SJSA1 (cell line): ENCODE measurements around the gene AMOTL1. TPM values are rescaled to one million over a fixed set of nuclear protein-coding genes. Genes with fewer than 3 reads are reported as not detected.
"Not testable (repeated sequence)": the region's sequence is repeated elsewhere in the genome, so short reads cannot be mapped to it uniquely, and the experiment has no call there.

Experiments
- DNase-seq, 2 experiments: peaks; one replicate each; pipeline ENCODE4 v3.0.0-alpha.2; 2015 to 2020; ENCODE audit warnings: low spot score in 2 of 2, low read depth in 1 of 2
- H3K27ac ChIP-seq: fragments of 250-450 bp; sonication (Bioruptor Pico); 2 replicates; pipeline ENCODE4 v1.5.1; 2020; ENCODE audit warnings: mild to moderate bottlenecking, moderate library complexity
- H3K27me3 ChIP-seq: fragments of 250-450 bp; sonication (Bioruptor Pico); replicated peaks from 2 replicates; pipeline ENCODE4 v1.5.1; 2020; ENCODE audit warnings: mild to moderate bottlenecking, moderate library complexity
- H3K36me3 ChIP-seq: fragments of 250-450 bp; sonication (Bioruptor Pico); 2 replicates; pipeline ENCODE4 v1.5.1; 2020; ENCODE audit warnings: mild to moderate bottlenecking
- H3K4me1 ChIP-seq: fragments of 250-450 bp; sonication (Bioruptor Pico); replicated peaks from 2 replicates; pipeline ENCODE4 v1.6.1; 2021; ENCODE audit warnings: mild to moderate bottlenecking
- H3K4me3 ChIP-seq: fragments of 250-450 bp; sonication (Bioruptor Pico); 2 replicates; pipeline ENCODE4 v1.5.1; 2020; ENCODE audit warnings: mild to moderate bottlenecking
- H3K9me3 ChIP-seq: fragments of 250-450 bp; sonication (Bioruptor Pico); replicated peaks from 2 replicates; pipeline ENCODE4 v1.5.1; 2020; ENCODE audit warnings: mild to moderate bottlenecking
- total RNA-seq: library from RNA; depleted of rRNA; stranded (reverse); fragments of >200 nt; shearing (Covaris generic); gene quantifications from 2 replicates; pipeline ENCODE4 v1.2.3, GENCODE V29; 2014

Gene AMOTL1
- total RNA-seq, 1 experiment from 2014 or later = 14.8 TPM

GRCh38 chr11:94786264-94787126 is 18.3 kb downstream of the AMOTL1 start:
- H3K4me1 ChIP-seq = peaks cover 40% of the 10 kb centered on the region
- DNase-seq = no peak
- no peak overlapping the region for H3K27ac ChIP-seq
- no peaks in the 10 kb centered on the region for H3K27me3 ChIP-seq
- H3K36me3 ChIP-seq = no peaks in the 10 kb centered on the region
- H3K9me3 ChIP-seq = no peaks in the 10 kb centered on the region
- no peak overlapping the region for H3K4me3 ChIP-seq

DNA sequence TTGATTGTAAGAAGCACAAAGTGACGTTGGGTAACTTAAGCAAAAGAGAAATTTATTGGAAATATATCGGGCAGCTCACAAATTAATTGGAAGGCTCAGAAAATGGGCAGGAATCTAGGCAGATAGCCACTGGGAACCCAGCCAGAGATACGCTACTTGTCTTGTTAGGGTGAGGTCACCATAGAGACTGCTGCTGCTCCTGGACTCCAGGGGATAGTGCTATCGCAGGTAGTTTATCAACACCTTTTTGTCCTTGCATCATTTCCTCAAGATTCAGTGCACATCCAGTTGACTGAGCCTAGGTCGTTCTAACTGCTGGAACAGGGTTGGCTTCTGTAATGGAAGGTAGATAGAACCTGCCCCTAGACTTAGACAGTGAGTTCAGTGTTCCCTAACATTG is 19.6 kb downstream of the AMOTL1 start:
- Histone ChIP-seq H3K36me3 (no peaks in the 10 kb centered on the region), H3K4me3 (no peak overlapping the region), H3K9me3 (no peaks in the 10 kb centered on the region), H3K4me1 (peaks cover 51% of the 10 kb centered on the region), H3K27ac (no peak overlapping the region), H3K27me3 (no peaks in the 10 kb centered on the region)
- DNase-seq = no peak

DNA sequence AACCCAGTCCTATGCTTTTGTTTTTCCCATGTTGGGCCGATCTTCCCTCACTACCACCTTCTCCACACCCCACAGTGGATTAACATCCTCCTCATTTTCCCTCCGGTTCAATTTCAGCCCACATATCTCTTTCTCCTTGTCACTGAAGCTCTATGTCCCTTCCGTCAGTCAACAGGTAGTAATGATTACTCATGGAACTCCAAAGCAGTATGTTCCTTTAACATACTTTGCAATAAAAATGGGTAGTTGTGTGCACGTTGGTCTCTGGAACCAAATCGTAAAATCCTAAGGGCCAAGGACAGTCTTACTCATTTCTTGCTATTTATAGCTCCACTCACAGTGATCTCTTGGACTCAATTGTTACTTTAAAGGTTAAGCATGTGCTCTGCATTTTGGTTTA is 20.2 kb downstream of the AMOTL1 start:
- H3K4me1 ChIP-seq = peaks cover 57% of the 10 kb centered on the region
- no peak for DNase-seq
- no peaks in the 10 kb centered on the region for H3K27me3 ChIP-seq
- no peak overlapping the region for H3K4me3 ChIP-seq
- no peak overlapping the region for H3K27ac ChIP-seq
- no peaks in the 10 kb centered on the region for H3K9me3 ChIP-seq
- H3K36me3 ChIP-seq = no peaks in the 10 kb centered on the region

DNA sequence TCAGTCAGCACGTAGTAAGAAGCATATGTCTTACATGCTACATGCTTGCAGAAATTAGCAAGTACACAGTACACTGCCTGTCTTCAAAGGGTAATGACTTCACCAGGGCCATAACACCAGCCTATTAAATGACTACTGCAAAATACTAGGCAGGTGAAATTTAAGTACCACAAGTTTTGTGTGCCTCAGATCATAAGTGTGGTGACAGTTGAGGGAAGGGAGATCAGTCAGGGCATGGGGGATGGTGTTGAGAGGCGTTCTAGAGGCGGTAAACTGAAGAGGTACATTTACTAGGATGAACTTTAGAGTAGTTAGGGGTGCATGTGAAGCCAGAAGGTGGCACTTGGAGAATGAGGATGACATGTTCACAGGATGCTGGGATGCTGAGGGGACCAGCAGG is 22.0 kb downstream of the AMOTL1 start:
- Histone ChIP-seq H3K36me3 (no peaks in the 10 kb centered on the region), H3K27ac (no peak overlapping the region), H3K4me1 (peaks cover 73% of the 10 kb centered on the region), H3K9me3 (no peaks in the 10 kb centered on the region), H3K27me3 (no peaks in the 10 kb centered on the region), H3K4me3 (no peak overlapping the region)
- DNase-seq = no peak

DNA sequence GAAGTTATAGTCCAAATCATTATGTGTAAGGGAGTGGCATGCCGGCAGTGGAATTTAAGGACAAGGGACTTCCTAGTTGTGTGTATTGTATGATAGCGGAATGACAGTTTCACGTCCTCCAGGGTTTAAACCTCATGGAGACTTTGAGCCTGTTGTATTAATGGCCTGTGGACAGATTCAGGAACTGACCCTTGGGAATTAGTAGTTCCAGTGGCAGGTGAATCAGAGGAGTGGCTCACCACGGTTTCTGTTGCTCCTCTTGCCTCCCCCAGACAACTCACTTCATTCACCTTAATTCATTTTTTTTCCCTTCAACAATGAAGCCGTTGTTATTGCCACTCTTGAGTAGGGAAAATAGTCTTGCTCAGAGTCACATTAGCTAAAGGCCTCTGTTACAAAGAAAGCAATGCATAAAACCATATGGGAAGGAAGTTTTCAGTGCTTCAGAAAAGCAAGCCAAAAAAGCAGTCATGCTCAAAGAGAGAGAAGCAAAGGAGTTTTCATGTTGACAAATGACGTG is 22.6 kb downstream of the AMOTL1 start:
- Histone ChIP-seq H3K27me3 (no peaks in the 10 kb centered on the region), H3K36me3 (no peaks in the 10 kb centered on the region), H3K9me3 (no peaks in the 10 kb centered on the region), H3K27ac (peak overlapping the region; percentile 48; the same call in 1 of the 2 replicates), H3K4me3 (no peak overlapping the region), H3K4me1 (peaks cover 73% of the 10 kb centered on the region)
- no peak for DNase-seq

GRCh38 chr11:94791216-94791889 is 23.2 kb downstream of the AMOTL1 start:
- peaks cover 73% of the 10 kb centered on the region for H3K4me1 ChIP-seq
- H3K36me3 ChIP-seq = no peaks in the 10 kb centered on the region
- peak overlapping the region; percentile 48; the same call in 1 of the 2 replicates for H3K27ac ChIP-seq

DNA sequence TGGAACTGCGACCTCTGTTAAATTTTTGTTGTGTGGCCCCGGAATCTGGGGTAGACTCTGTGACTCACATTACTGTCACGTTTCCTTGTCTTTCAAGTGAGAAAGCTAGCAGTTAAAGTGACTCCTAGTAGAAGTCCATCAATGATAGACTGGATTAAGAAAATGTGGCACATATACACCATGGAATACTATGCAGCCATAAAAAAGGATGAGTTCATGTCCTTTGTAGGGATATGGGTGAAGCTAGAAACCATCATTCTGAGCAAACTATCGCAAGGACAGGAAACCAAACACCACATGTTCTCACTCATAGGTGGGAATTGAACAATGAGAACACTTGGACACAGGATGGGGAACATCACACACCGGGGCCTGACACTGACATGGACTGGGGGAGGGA is 23.8 kb downstream of the AMOTL1 start:
- not testable (repeated sequence) for H3K27me3 ChIP-seq, DNase-seq, H3K36me3 ChIP-seq, H3K9me3 ChIP-seq, H3K4me3 ChIP-seq
- peak overlapping the region; percentile 48; the same call in 1 of the 2 replicates for H3K27ac ChIP-seq
- peaks cover 72% of the 10 kb centered on the region for H3K4me1 ChIP-seq

More at GRCh38 chr11:94791216-94791889, 23.2 kb downstream of the AMOTL1 start:
- Histone ChIP-seq H3K27me3 (no peaks in the 10 kb centered on the region), H3K9me3 (no peaks in the 10 kb centered on the region), H3K4me3 (no peak overlapping the region)
- peak in 1 of 2 experiments; percentile 30 for DNase-seq

- H3K4me3 ChIP-seq = no peak overlapping the region
- no peaks in the 10 kb centered on the region for H3K36me3 ChIP-seq
- DNase-seq = no peak
- peaks cover 74% of the 10 kb centered on the region for H3K4me1 ChIP-seq
- no peaks in the 10 kb centered on the region for H3K27me3 ChIP-seq
- no peak overlapping the region for H3K27ac ChIP-seq
- no peaks in the 10 kb centered on the region for H3K9me3 ChIP-seq
These were observed 24.3 kb downstream of the AMOTL1 start for GRCh38 chr11:94792451-94792850.

DNA sequence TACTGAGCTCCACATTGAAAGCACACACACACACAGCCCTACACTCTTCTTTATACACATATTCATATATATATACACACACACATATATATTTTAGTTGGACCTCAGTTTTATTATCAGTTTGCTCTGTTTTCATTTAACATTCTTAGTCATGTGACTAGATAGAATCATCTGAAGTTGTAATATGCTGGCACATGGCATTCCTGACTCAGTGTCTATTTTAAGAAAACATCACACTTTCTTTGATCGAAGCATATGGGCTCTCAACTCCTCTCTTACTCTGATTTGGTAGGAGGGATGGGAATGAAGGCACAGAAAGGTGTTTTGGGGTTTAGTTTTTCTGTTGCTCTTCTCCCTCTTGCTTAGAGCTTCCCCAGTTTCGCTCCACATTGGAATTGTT is 24.8 kb downstream of the AMOTL1 start:
- H3K27ac ChIP-seq = peak overlapping the region; percentile 80
- DNase-seq = no peak
- no peak overlapping the region for H3K4me3 ChIP-seq
- peaks cover 72% of the 10 kb centered on the region for H3K4me1 ChIP-seq
- no peaks in the 10 kb centered on the region for H3K36me3 ChIP-seq
- H3K9me3 ChIP-seq = no peaks in the 10 kb centered on the region
- no peaks in the 10 kb centered on the region for H3K27me3 ChIP-seq

GRCh38 chr11:94793822-94794221 is 25.7 kb downstream of the AMOTL1 start:
- no peaks in the 10 kb centered on the region for H3K9me3 ChIP-seq
- no peak overlapping the region for H3K4me3 ChIP-seq
- H3K27ac ChIP-seq = peak overlapping the region; percentile 80
- no peak for DNase-seq
- H3K36me3 ChIP-seq = no peaks in the 10 kb centered on the region
- H3K4me1 ChIP-seq = peaks cover 64% of the 10 kb centered on the region
- no peaks in the 10 kb centered on the region for H3K27me3 ChIP-seq

- Histone ChIP-seq H3K4me3 (peak overlapping the region; percentile 16), H3K27ac (peak overlapping the region; percentile 80), H3K36me3 (no peaks in the 10 kb centered on the region), H3K9me3 (no peaks in the 10 kb centered on the region), H3K27me3 (no peaks in the 10 kb centered on the region), H3K4me1 (peaks cover 57% of the 10 kb centered on the region)
- peak; percentile 75 to 81 for DNase-seq
These were observed 26.4 kb downstream of the AMOTL1 start for GRCh38 chr11:94794287-94795168.

DNA sequence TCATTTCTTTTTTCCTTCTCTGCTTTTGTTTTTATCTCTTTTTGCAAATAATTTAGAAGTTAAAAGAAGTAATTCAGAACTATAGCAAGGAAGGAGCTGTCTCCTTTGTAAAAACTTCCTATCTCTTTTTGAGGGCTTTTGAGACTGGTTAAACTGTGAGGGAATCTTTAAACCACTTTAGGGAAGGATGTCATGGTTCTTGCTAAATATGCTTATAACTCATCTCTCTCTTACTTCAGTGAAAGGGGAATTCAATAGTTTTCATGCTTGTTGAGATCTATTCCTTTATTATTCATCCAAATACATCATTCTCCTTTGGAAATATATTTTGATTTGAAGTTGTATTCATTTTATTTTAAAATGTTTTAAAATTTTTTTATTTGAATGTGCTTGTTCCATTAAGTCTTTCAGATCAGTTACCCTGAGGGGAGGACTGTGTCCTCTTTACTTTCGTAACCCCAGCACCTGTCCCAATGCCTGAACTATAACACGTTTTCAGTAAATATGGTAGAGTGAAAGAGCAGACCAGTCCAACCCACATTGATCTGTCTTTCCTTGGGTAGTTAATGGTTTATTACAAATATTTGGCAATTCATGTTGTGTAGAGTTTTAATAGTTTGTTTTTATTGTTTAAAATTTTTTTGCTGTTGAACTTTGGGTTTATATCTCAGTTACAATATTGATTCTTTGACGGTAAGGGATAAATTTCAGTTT is 27.5 kb downstream of the AMOTL1 start:
- H3K4me1 ChIP-seq = peaks cover 46% of the 10 kb centered on the region
- H3K9me3 ChIP-seq = no peaks in the 10 kb centered on the region
- no peak for DNase-seq
- no peaks in the 10 kb centered on the region for H3K27me3 ChIP-seq
- no peaks in the 10 kb centered on the region for H3K36me3 ChIP-seq
- peak overlapping the region; percentile 16; the same call in 1 of the 2 replicates for H3K4me3 ChIP-seq
- H3K27ac ChIP-seq = peak overlapping the region; percentile 80

GRCh38 chr11:94796190-94796580 is 28.0 kb downstream of the AMOTL1 start:
- Histone ChIP-seq H3K4me3 (no peak overlapping the region), H3K27me3 (no peaks in the 10 kb centered on the region), H3K27ac (no peak overlapping the region), H3K9me3 (no peaks in the 10 kb centered on the region), H3K36me3 (no peaks in the 10 kb centered on the region), H3K4me1 (peaks cover 41% of the 10 kb centered on the region)
- DNase-seq = no peak
